Purkinje cell (primary cell): Measurements from ENCODE around the gene ST3GAL6. TPM values are rescaled to one million over a fixed set of nuclear protein-coding genes. Genes with fewer than 3 reads are reported as not detected.

Experiments
- polyA plus RNA-seq: library from polyadenylated mRNA; unstranded; fragments of >200 nt; fragmentation: Nextera tagmentation; gene quantifications from 2 replicates; pipeline ENCODE4 v1.2.1, GENCODE V29; 2014

Gene ST3GAL6
- 39.4 and 46.5 TPM in 2 replicates for polyA plus RNA-seq

GRCh38 chr3:98763076-98763475, at the start of gene ST3GAL6:
TSS of gene ST3GAL6 (plus strand) at chr3:98763340. CDS start at chr3:98768441, 5,101 bp downstream.

Other genes starting within 250 kb of the ST3GAL6 start
- gene CLDND1, start 240.4 kb upstream of the ST3GAL6 start, polyA plus RNA-seq, result 647 and 814 TPM in 2 replicates
- not detected in 2 replicates for gene GPR15, start 231.4 kb upstream of the ST3GAL6 start, polyA plus RNA-seq
- gene CPOX, start 169.7 kb upstream of the ST3GAL6 start, polyA plus RNA-seq, result 6.3 and 11.1 TPM in 2 replicates
- 27.2 and 30.4 TPM in 2 replicates for gene DCBLD2, start 138.4 kb downstream of the ST3GAL6 start, polyA plus RNA-seq